ENCODE results near the gene NOTUM.

NOTUM gene

GRCh38 chr17:81909966-81910839 lies 50.8 kb downstream of the NOTUM start:
- peak; percentile 36 for DNase-seq (ENCODE audit: low read depth)

DNA sequence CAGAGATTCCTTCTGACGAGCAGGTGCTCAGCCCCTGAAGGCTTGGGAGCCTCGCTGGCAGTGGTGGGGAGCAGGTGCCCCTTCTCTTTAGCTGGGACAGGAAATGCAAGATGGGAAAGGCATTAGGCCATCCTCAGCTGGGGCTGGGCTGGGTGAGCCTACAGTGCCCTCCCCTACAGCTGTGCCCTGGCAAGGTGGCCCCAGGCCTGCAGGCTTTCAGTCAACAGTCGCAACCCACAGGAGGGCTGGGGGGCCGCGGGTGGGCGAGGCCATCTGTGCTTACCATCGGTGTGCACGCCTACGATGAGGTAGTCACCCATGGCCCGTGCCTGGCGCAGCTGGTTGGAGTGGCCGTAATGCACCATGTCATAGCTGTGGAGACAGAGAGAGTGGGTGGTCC lies 51.8 kb downstream of the NOTUM start:
- DNase-seq (ENCODE audit: low read depth), result no peak

- DNase-seq (ENCODE audit: low read depth), result no peak
These were observed 52.2 kb downstream of the NOTUM start for GRCh38 chr17:81908793-81909192.

DNA sequence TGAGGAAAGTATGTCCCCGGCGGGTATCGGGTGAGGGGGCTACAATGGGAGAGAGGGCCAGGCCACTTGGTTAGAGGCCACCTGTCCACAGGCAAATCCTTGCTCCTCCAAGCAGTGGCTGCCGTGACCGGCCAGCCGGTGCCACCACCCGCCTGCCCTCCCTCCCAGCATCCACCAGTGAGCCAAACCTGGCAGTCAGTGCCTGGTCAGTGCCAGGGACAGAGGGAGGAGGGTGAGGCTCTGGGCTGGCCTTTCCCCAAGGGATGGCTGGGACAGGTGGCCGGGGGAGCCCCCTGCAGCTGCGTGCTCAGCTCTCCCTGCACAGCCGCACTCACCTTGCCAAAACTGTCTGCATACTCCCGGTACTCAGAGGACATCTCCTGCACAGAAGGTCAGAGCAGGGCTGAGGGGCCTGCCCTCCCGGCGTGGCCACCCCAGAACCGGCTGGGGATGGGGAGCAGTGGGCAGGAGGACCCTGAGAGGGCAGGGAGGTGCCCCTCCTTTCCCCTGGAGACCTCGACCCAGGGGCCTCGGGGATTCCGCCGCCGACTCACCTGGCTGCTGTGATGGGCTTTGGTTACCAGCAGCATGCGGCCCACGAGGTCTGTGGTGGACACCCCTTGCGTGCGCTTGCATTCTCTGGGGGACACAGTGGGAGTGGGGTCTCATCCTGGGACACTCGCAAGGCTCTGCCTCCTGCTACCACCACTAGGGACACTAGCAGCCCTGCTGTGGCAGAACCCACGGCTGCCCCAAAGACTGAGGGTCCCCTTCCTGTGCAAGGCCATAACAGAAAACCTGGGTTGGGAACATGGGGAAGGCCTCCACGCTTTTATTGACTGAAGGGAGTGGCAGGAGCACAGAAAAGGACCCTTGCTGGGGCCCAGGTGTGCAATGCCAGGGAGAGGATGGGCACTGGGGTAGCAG lies 53.5 kb downstream of the NOTUM start:
- no peak for DNase-seq (ENCODE audit: low read depth)

GRCh38 chr17:81906476-81907218 lies 54.3 kb downstream of the NOTUM start:
- DNase-seq (ENCODE audit: low read depth), result no peak

DNA sequence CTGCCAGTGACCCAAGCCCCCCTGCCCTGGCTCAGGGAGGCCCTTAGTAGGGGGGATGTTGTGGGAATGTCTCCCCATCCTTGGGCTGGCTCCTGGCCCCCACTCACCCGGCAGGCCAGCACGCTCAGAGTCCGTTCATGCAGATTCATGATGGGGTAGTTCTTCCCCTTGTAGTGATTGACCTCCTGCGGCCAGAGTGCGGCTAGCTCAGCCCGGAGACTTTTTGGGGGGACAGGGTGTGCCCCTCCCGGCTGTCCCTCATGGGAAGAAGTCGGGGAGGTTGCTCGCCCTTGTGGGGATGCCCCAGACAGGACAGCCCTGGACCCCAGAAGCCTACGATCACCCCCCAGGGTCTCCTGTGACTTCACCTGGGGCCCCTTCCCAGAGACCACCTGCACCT lies 55.0 kb downstream of the NOTUM start:
- DNase-seq (ENCODE audit: low read depth), result no peak

GRCh38 chr17:81905424-81905875 lies 55.5 kb downstream of the NOTUM start:
- DNase-seq (ENCODE audit: low read depth), result no peak

- DNase-seq (ENCODE audit: low read depth), result no peak
These were observed 56.2 kb downstream of the NOTUM start for GRCh38 chr17:81904600-81905423.

DNA sequence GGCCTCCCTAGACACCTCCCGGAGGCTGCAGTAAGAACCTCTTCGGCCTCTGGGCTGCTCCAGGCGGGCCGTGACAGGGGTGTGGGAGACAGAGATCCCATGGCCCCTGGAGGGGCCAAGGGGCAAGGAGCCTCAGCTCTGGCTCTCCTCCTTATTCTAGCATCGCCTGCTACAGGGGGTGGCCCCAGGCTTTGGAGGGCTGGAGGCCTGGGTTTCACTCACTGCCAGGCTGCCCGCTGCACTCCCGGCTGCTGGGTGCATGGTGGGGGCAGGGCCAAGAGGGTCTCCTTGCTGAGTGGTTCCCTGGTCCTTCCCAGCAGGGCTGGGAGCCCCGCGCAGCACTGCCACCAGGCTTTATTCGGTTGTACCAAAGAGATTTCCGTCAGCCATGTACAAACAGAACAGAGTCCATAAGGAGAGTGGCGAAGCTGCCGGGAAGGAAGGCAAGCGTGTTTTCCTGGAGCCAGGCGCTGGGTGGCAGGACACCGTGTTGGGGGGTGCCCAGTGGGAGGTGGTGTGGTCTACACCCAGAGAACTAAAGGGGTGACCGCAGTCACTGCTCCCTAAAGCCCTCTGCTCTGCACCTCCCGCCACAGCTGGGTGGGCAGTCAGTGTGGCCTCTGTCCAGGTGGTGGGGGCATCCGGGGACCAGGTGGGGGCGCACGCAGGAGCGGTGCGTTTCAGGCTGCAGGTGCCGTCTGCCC lies 56.9 kb downstream of the NOTUM start:
- DNase-seq (ENCODE audit: low read depth), result no peak

GRCh38 chr17:81903415-81903831 lies 57.6 kb downstream of the NOTUM start:
- DNase-seq (ENCODE audit: low read depth), result no peak

DNA sequence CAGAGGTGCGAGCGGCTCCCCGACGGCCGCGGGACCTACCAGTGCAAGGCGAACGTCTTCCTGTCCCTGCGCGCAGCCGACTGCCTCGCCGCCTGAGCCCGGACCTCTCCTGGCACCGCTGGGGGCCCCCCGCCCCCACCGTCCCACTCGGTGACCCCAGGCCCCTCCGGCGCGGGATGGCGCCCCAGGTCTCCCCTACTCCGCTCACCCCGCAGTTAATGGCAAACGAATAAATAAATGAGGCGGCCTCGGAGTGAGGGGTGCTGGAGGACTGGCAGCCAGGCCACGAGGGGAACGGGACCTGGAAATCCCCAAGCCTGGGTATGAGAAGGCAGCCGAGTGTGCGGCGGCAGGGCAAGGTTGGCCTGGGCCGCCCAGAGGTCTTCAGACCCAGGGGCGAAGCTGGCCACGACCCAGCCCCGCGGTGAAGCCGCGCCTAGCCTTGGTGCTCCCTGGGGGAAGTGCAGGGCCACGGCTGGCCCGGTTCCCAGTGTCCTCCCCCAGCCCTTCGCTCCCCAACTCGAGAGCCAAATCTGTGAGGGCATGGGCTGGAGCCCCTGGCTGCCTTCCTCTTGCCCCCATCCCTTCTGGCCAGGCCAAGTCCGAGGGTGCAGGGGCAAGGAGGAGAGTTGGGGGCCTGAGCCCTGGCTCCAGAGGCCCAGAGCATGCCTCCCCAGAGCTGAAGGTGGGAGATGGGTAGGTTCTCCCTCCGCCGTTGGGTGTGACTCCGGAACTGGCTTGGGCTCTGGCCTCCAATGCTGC lies 58.2 kb downstream of the NOTUM start:
- DNase-seq (ENCODE audit: low read depth), result no peak
